ENCODE measurements around the gene LCAT.
A peak's percentile ranks its signal among the peaks of the same experiment; 100 is the strongest.
"Not testable (repeated sequence)": the region's sequence is repeated elsewhere in the genome, so short reads cannot be mapped to it uniquely, and the experiment has no call there.

The LCAT gene

DNA sequence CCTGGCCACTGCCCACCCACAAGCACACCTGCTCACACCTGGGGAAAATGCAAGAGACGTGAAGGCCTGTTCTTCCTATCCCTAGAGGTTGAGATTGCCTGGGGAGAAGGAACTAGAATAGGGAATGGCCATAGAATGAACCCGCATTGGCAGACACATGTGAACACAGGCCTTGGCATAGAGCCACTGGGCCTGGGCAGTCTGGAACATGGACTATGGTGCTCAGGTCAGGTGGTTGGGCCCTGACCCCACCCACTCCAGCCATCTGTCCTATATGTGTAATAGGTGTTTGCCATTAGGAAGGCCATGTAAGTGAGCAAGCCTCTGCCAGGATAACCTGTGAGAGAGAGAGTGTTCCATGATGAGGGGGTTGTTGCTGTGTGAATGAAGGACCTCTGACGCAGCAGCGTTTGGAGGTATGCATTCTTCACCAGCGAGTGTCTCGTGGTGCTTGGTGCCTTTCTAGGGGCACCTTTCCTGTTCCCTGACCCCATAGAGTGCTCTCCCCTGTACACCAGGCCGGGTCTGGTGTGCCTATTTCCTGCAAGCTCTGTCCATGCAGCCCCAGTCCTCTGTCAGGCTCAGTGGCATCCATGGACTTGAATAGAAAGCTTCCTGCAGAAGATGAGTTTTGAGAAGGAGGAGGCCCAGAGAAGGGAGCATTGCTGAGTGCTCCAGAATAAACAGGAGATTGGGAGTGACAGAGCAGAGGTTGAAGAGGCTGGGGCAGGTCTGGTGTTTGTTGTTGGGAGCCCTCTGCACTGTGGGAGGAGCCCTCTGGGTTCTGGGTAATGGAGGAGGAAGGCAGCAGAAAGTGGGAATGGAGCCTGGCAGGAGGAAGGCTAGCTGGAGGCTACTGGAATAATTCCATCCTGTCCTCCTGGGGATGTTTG lies 27.8 kb downstream of the LCAT start:
- no peak for TF ChIP-seq CTCF (IDR thresholded peaks at IDR 0.05; ENCODE audit: poor library complexity, severe bottlenecking)
- no peak for ATAC-seq (ENCODE audit: low read depth)
- Histone ChIP-seq H3K4me1 (ENCODE audit: insufficient read depth, poor library complexity, severe bottlenecking) (peaks cover 6% of the 10 kb centered on the region), H3K27me3 (ENCODE audit: insufficient read depth, poor library complexity, severe bottlenecking) (no peaks in the 10 kb centered on the region), H3K4me3 (ENCODE audit: severe bottlenecking) (no peak overlapping the region), H3K27ac (ENCODE audit: poor library complexity, severe bottlenecking) (no peak overlapping the region), H3K9me3 (ENCODE audit: severe bottlenecking) (no peaks in the 10 kb centered on the region), H3K36me3 (ENCODE audit: low read depth) (peaks cover 6% of the 10 kb centered on the region; the same call in 1 of the 2 replicates)
- DNase-seq (ENCODE audit: low spot score), result no peak

DNA sequence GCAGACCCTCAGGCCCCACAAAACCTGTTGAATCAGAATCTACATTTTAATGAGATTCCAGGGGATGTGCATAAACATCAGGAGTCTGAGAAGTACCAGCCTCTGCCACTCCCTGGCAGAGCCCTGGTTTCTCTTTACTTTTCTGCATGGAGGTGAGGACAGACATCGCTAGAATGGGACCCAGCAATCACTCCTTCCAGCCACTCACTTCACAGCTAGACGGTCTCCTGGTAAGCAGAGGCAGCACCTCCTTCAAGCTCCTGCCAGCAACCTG lies 28.5 kb downstream of the LCAT start:
- H3K27me3 ChIP-seq (ENCODE audit: insufficient read depth, poor library complexity, severe bottlenecking); H3K4me3 ChIP-seq (ENCODE audit: severe bottlenecking); DNase-seq (ENCODE audit: low spot score); H3K27ac ChIP-seq (ENCODE audit: poor library complexity, severe bottlenecking); H3K4me1 ChIP-seq (ENCODE audit: insufficient read depth, poor library complexity, severe bottlenecking); ATAC-seq (ENCODE audit: low read depth); H3K9me3 ChIP-seq (ENCODE audit: severe bottlenecking): not testable (repeated sequence)
- H3K36me3 ChIP-seq (ENCODE audit: low read depth), result peaks cover 11% of the 10 kb centered on the region; the same call in 1 of the 2 replicates

DNA sequence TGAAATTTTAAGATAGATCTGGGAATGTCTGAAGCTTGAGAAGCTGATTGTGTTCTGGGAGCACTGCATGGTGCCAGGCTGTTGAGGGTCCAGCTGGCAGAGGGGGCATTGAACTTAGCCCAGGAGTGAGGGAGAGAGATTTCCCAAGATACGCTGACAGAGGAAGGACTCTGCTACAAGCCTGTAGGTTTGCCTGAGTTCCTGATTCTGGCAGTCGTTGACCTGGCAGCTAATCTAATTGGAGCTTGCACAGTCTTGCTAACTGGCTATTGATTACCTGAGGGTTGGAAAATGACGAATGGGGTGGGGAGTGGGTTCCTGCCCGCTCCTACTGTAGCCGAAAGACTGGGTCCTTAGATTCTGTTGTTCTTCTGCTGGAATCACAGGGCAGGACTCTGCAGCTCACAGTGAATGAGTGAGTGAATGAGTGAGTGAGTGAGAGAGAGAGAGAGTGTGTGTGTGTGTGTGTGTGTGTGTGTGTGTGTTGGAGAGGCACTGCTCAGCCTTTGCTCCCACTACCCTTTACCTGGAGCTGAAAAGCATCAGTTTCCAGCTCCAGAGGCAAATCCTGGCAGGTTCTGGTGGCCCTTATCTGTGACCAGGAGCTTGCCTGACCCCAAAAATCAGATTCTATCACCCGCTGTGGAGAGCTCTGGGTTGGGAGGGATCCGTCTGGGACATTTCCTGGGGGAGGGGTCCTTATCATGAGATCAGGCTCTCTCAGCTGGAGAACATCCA lies 29.0 kb downstream of the LCAT start:
- Histone ChIP-seq H3K4me1 (ENCODE audit: insufficient read depth, poor library complexity, severe bottlenecking) (peaks cover 6% of the 10 kb centered on the region), H3K27me3 (ENCODE audit: insufficient read depth, poor library complexity, severe bottlenecking) (no peaks in the 10 kb centered on the region), H3K36me3 (ENCODE audit: low read depth) (peaks cover 14% of the 10 kb centered on the region; the same call in 1 of the 2 replicates), H3K27ac (ENCODE audit: poor library complexity, severe bottlenecking) (no peak overlapping the region), H3K4me3 (ENCODE audit: severe bottlenecking) (no peak overlapping the region), H3K9me3 (ENCODE audit: severe bottlenecking) (no peaks in the 10 kb centered on the region)
- DNase-seq (ENCODE audit: low spot score) (no peak), ATAC-seq (ENCODE audit: low read depth) (no peak)
- no peak for TF ChIP-seq CTCF (IDR thresholded peaks at IDR 0.05; ENCODE audit: poor library complexity, severe bottlenecking)

GRCh38 chr16:67910158-67910557 lies 33.8 kb downstream of the LCAT start:
- H3K27ac ChIP-seq (ENCODE audit: poor library complexity, severe bottlenecking), result no peak overlapping the region

More at GRCh38 chr16:67910158-67910557, 33.8 kb downstream of the LCAT start:
- DNase-seq (ENCODE audit: low spot score) (no peak), ATAC-seq (ENCODE audit: low read depth) (peak; percentile 93)
- Histone ChIP-seq H3K4me3 (ENCODE audit: severe bottlenecking) (no peak overlapping the region), H3K36me3 (ENCODE audit: low read depth) (peaks cover 19% of the 10 kb centered on the region; the same call in 1 of the 2 replicates), H3K4me1 (ENCODE audit: insufficient read depth, poor library complexity, severe bottlenecking) (no peaks in the 10 kb centered on the region), H3K9me3 (ENCODE audit: severe bottlenecking) (no peaks in the 10 kb centered on the region), H3K27me3 (ENCODE audit: insufficient read depth, poor library complexity, severe bottlenecking) (no peaks in the 10 kb centered on the region)
- TF ChIP-seq CTCF (IDR thresholded peaks at IDR 0.05; ENCODE audit: poor library complexity, severe bottlenecking), result peak; percentile 14
